RWPE1 (cell line): Measurements from ENCODE around the gene EVX1.

Experiments
- CTCF ChIA-PET: fragments of 350-600 bp; sonication (Branson Sonifier 250); formaldehyde crosslinking; extraction: SDS; loops from one replicate; lab custom pipeline; 2021; lab: Yijun Ruan, JAX
- POLR2A ChIA-PET: fragments of 400-600 bp; formaldehyde crosslinking; extraction: SDS; loops from one replicate; lab custom pipeline; 2020; ENCODE audit warnings: antibody characterized with exemption; ENCODE audit not compliant: low non-redundant PET; lab: Yijun Ruan, JAX
- DNase-seq: peaks from one replicate; pipeline ENCODE4 v3.0.0; 2012; ENCODE audit warnings: low spot score
- H3K27ac ChIP-seq: fragments of 450-650 bp; 2 replicates; pipeline ENCODE4 v1.5.1; 2017
- CTCF ChIP-seq: fragments of 450-650 bp; conservative IDR thresholded peaks from 2 replicates; pipeline ENCODE4 v1.5.1; 2017; ENCODE audit warnings: low read depth, mild to moderate bottlenecking

The EVX1 gene

GRCh38 chr7:27214239-27214950, 28.2 kb upstream of the EVX1 start:
- ChIA-PET CTCF (no interaction called here), POLR2A (no interaction called here)
- DNase-seq: no peak
- no peak for TF ChIP-seq CTCF
- H3K27ac ChIP-seq: no peak overlapping the region

- TF ChIP-seq CTCF: no peak
- CTCF ChIA-PET: no interaction called here
- POLR2A ChIA-PET: no interaction called here
Measured at GRCh38 chr7:27215356-27215755, 27.2 kb upstream of the EVX1 start.

GRCh38 chr7:27217951-27218350, 24.7 kb upstream of the EVX1 start:
- DNase-seq: no peak
- POLR2A ChIA-PET: no interaction called here
- CTCF ChIA-PET: no interaction called here
- no peak overlapping the region for H3K27ac ChIP-seq
- TF ChIP-seq CTCF: no peak

More at GRCh38 chr7:27215356-27215755, 27.2 kb upstream of the EVX1 start:
- no peak for DNase-seq
- no peak overlapping the region for H3K27ac ChIP-seq

GRCh38 chr7:27219821-27220220, 22.8 kb upstream of the EVX1 start:
- no peak for DNase-seq
- POLR2A ChIA-PET: no interaction called here
- TF ChIP-seq CTCF: no peak
- CTCF ChIA-PET: no interaction called here
- no peak overlapping the region for H3K27ac ChIP-seq

GRCh38 chr7:27220440-27220955, 22.1 kb upstream of the EVX1 start:
- no peak overlapping the region for H3K27ac ChIP-seq
- DNase-seq: no peak
- POLR2A ChIA-PET: no interaction called here
- CTCF ChIA-PET: no interaction called here
- TF ChIP-seq CTCF: no peak

GRCh38 chr7:27221201-27221797, 21.3 kb upstream of the EVX1 start:
- no peak overlapping the region for H3K27ac ChIP-seq
- POLR2A ChIA-PET: no interaction called here
- CTCF ChIA-PET: no interaction called here
- DNase-seq: peak; percentile 21
- no peak for TF ChIP-seq CTCF
